Caco-2 (cell line): ENCODE measurements around the gene PTGR1. TPM values are rescaled to one million over a fixed set of nuclear protein-coding genes. Genes with fewer than 3 reads are reported as not detected.

Source experiments
- BruUV-seq: library from RNA; stranded (reverse); fragments of 400-500 nt; replicated peaks from 2 replicates; lab custom pipeline; 2021; lab: Mats Ljungman, UMichigan
- CTCF ChIA-PET: fragments of 300-600 bp; sonication (Branson Sonifier 250); formaldehyde crosslinking; loops from one replicate; lab custom pipeline; 2022; ENCODE audit warnings: antibody characterized with exemption; lab: Charles Lee
- POLR2A ChIA-PET: fragments of 300-600 bp; sonication (Branson Sonifier 250); formaldehyde crosslinking; loops from one replicate; lab custom pipeline; 2022; ENCODE audit warnings: antibody characterized with exemption; lab: Charles Lee
- DNase-seq, 2 experiments: peaks; one replicate each; pipeline versions ENCODE4 v3.0.0 to v3.0.0-alpha.2; 2020 to 2022
- H3K27me3 ChIP-seq: replicated peaks from 2 replicates; pipeline ENCODE4 v1.6.0; 2011; ENCODE audit warnings: low read length; ENCODE audit not compliant: control insufficient read depth, insufficient read depth
- H3K36me3 ChIP-seq: 2 replicates; pipeline ENCODE4 v1.5.1; 2011; ENCODE audit warnings: low read length; ENCODE audit not compliant: control insufficient read depth, insufficient read depth
- H3K4me1 ChIP-seq: fragments of 250-450 bp; sonication (Bioruptor Pico); 2 replicates; pipeline ENCODE4 v1.5.1; 2020; ENCODE audit warnings: mild to moderate bottlenecking
- H3K4me3 ChIP-seq: 2 replicates; pipeline ENCODE4 v1.5.1; 2011; ENCODE audit warnings: low read depth, mild to moderate bottlenecking, control low read depth, low read length
- H3K9me3 ChIP-seq: fragments of 250-450 bp; sonication (Bioruptor Pico); 2 replicates; pipeline ENCODE4 v1.5.1; 2020; ENCODE audit warnings: mild to moderate bottlenecking, moderate library complexity
- H3K27ac Mint-ChIP-seq: one replicate; pipeline ENCODE4 v1.8.0; 2022; ENCODE audit warnings: mixed read lengths; ENCODE audit not compliant: unreplicated experiment
- H3K27me3 Mint-ChIP-seq: one replicate; pipeline ENCODE4 v1.8.0; 2022; ENCODE audit warnings: mixed read lengths; ENCODE audit not compliant: insufficient read depth, unreplicated experiment
- H3K36me3 Mint-ChIP-seq: one replicate; pipeline ENCODE4 v1.8.0; 2022; ENCODE audit warnings: mild to moderate bottlenecking, mixed read lengths; ENCODE audit not compliant: insufficient read depth, unreplicated experiment
- H3K4me1 Mint-ChIP-seq: one replicate; pipeline ENCODE4 v1.8.0; 2022; ENCODE audit warnings: low read depth, mixed read lengths; ENCODE audit not compliant: unreplicated experiment
- H3K4me3 Mint-ChIP-seq: one replicate; pipeline ENCODE4 v1.8.0; 2022; ENCODE audit warnings: mild to moderate bottlenecking, moderate library complexity, mixed read lengths; ENCODE audit not compliant: unreplicated experiment
- H3K9me3 Mint-ChIP-seq: one replicate; pipeline ENCODE4 v1.8.0; 2022; ENCODE audit warnings: mixed read lengths; ENCODE audit not compliant: unreplicated experiment
- CTCF ChIP-seq, 2 experiments: fragments of 200-600 bp in 1 of 2; IDR thresholded peaks; 1 replicate in 1 of 2; 2 replicates in 1 of 2; pipeline versions ENCODE4 v1.5.1 to v1.8.0; 2011 to 2022; ENCODE audit warnings: antibody characterized with exemption in 1 of 2, control low read depth in 1 of 2, inconsistent platforms in 1 of 2, low read depth in 1 of 2, low read length in 1 of 2, mild to moderate bottlenecking in 1 of 2, moderate library complexity in 1 of 2; ENCODE audit not compliant: insufficient read depth in 1 of 2, severe bottlenecking in 1 of 2, unreplicated experiment in 1 of 2
- intact Hi-C: fragments of 100-400 bp; cut with micrococcal nuclease; formaldehyde crosslinking; loops from one replicate; pipeline ENCODE4 v1.10.0; 2022; ENCODE audit not compliant: unreplicated experiment
- total RNA-seq: library from RNA; stranded (reverse); gene quantifications from 2 replicates; pipeline ENCODE4 v1.2.3, GENCODE V29; 2022

Gene PTGR1
- total RNA-seq, 1 experiment from 2014 or later, result 55.3 TPM

- H3K4me3 ChIP-seq, result no peak overlapping the region
- no peaks in the 10 kb centered on the region for H3K9me3 ChIP-seq
- intact Hi-C loops, result no loop called here
- H3K9me3 Mint-ChIP-seq, result no peaks in the 10 kb centered on the region
- no peaks in the 10 kb centered on the region for H3K36me3 Mint-ChIP-seq
- TF ChIP-seq CTCF (IDR thresholded peaks at IDR 0.05; ENCODE audit: insufficient read depth in 1 of 2, low read depth in 1 of 2, low read length in 1 of 2, severe bottlenecking in 1 of 2, unreplicated experiment in 1 of 2), result no peak
- peaks cover 7% of the 10 kb centered on the region for H3K4me1 Mint-ChIP-seq
- H3K27ac Mint-ChIP-seq, result no peak overlapping the region
- ChIA-PET CTCF (no interaction called here), POLR2A (no interaction called here)
- H3K4me1 ChIP-seq, result 0 out of 2 replicates have a peak, but pooled peaks cover 3% of the 10 kb centered on the region
- H3K4me3 Mint-ChIP-seq, result no peak overlapping the region
- BruUV-seq, result no TSS peak
- no peaks in the 10 kb centered on the region for H3K27me3 ChIP-seq
- H3K36me3 ChIP-seq, result no peaks in the 10 kb centered on the region
- no peak for DNase-seq
- H3K27me3 Mint-ChIP-seq, result no peaks in the 10 kb centered on the region
Observed at GRCh38 chr9:111615928-111616327, 16.5 kb upstream of the PTGR1 start.

DNA sequence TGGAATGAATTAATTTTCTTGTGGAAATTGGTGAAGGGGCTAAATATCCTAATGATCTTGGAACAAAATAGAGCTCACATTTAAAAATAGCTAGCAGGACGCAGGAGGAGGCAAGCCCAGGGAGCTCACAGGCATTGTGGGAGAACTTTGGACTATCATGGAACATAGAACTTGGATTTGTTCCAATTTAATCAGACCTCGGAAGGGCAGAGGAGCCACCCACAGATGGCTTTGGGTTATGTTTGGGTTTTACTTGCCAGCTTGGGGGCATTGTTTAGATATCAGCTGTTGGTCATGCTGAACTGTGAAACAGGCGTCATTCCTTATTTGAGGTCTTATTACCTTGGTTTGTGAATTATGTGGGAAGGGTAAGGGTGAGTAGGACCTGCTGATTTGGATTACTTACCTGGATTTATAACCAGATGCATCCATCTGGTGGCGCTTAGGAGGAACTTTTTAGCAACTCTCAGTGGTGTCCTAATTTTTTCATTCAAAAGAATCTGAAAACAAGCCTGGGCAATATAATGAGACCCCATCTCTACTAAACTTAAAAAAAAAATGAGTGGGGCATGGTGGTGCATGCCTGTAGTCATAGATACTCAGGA, 14.1 kb upstream of the PTGR1 start:
- no peak for DNase-seq
- no peaks in the 10 kb centered on the region for H3K27me3 Mint-ChIP-seq
- BruUV-seq, result no TSS peak
- H3K4me3 Mint-ChIP-seq, result no peak overlapping the region
- Histone ChIP-seq H3K4me1 (0 out of 2 replicates have a peak, but pooled peaks cover 3% of the 10 kb centered on the region), H3K27me3 (no peaks in the 10 kb centered on the region), H3K36me3 (no peaks in the 10 kb centered on the region), H3K9me3 (no peaks in the 10 kb centered on the region), H3K4me3 (no peak overlapping the region)
- intact Hi-C loops, result no loop called here
- TF ChIP-seq CTCF (IDR thresholded peaks at IDR 0.05; ENCODE audit: insufficient read depth in 1 of 2, low read depth in 1 of 2, low read length in 1 of 2, severe bottlenecking in 1 of 2, unreplicated experiment in 1 of 2), result no peak
- peaks cover 10% of the 10 kb centered on the region for H3K4me1 Mint-ChIP-seq
- no peak overlapping the region for H3K27ac Mint-ChIP-seq
- CTCF ChIA-PET, result no interaction called here
- H3K36me3 Mint-ChIP-seq, result no peaks in the 10 kb centered on the region
- no peaks in the 10 kb centered on the region for H3K9me3 Mint-ChIP-seq
- POLR2A ChIA-PET, result no interaction called here

DNA sequence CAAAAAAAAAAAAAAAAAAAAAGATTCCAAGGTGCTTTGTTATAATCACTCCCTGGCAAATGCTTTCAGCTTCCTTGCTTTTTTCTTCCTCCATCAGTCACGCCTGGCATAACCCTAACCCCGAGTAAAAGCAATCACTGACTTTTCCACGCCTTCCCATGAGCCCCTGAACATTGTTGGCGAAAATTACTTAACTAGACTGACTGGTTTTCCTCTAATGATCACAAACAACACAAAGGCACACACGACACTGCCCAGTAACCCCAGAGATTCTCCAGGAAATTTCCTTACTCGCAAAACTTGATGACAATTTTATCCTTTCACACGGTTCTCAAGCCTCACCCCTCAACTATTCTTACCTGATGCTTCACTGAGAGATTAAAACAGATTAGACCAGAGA, 11.4 kb upstream of the PTGR1 start:
- POLR2A ChIA-PET, result no interaction called here

More for the DNA sequence above, 11.4 kb upstream of the PTGR1 start:
- Mint-ChIP-seq H3K36me3 (no peaks in the 10 kb centered on the region), H3K9me3 (no peaks in the 10 kb centered on the region), H3K4me3 (no peak overlapping the region), H3K27me3 (no peaks in the 10 kb centered on the region), H3K4me1 (peaks cover 10% of the 10 kb centered on the region), H3K27ac (no peak overlapping the region)
- intact Hi-C loops, result no loop called here
- TF ChIP-seq CTCF (IDR thresholded peaks at IDR 0.05; ENCODE audit: insufficient read depth in 1 of 2, low read depth in 1 of 2, low read length in 1 of 2, severe bottlenecking in 1 of 2, unreplicated experiment in 1 of 2), result no peak
- no peaks in the 10 kb centered on the region for H3K36me3 ChIP-seq
- DNase-seq, result no peak
- 0 out of 2 replicates have a peak, but pooled peaks cover 3% of the 10 kb centered on the region for H3K4me1 ChIP-seq
- no peak overlapping the region for H3K4me3 ChIP-seq
- no peaks in the 10 kb centered on the region for H3K27me3 ChIP-seq
- CTCF ChIA-PET, result no interaction called here
- no TSS peak for BruUV-seq
- H3K9me3 ChIP-seq, result no peaks in the 10 kb centered on the region
